Thyroid gland (tissue), 4 donors: ENCODE results near the gene NUP62.
"Not testable (repeated sequence)": the region's sequence is repeated elsewhere in the genome, so short reads cannot be mapped to it uniquely, and the experiment has no call there.

Experiments used
- CTCF ChIP-seq, 6 experiments: fragments of 200-600 bp in 3 of 6; fragments of 450-650 bp in 3 of 6; sonication (generic) in 3 of 6; IDR thresholded peaks; one replicate each; pipeline ENCODE4 v1.5.1; 2016 to 2019; ENCODE audit warnings: antibody characterized with exemption in 6 of 6, mild to moderate bottlenecking in 2 of 6, inconsistent platforms in 1 of 6, moderate library complexity in 1 of 6
- POLR2A ChIP-seq, 2 donors: fragments of 450-650 bp; IDR thresholded peaks; one replicate each; pipeline ENCODE4 v1.6.1; 2017; ENCODE audit warnings: antibody characterized with exemption in 2 of 2, mild to moderate bottlenecking in 2 of 2, moderate library complexity in 1 of 2

GRCh38 chr19:49944567-49944966 is 15.3 kb upstream of the NUP62 start:
- not testable (repeated sequence) for TF ChIP-seq CTCF, POLR2A (IDR thresholded peaks at IDR 0.05)
